GF-D8 (cell line): ENCODE data around the gene FRMPD4.

Experiments used
- DNase-seq: peaks from one replicate; lab custom pipeline; 2025; lab: John Stamatoyannopoulos, UW

The FRMPD4 gene

DNA sequence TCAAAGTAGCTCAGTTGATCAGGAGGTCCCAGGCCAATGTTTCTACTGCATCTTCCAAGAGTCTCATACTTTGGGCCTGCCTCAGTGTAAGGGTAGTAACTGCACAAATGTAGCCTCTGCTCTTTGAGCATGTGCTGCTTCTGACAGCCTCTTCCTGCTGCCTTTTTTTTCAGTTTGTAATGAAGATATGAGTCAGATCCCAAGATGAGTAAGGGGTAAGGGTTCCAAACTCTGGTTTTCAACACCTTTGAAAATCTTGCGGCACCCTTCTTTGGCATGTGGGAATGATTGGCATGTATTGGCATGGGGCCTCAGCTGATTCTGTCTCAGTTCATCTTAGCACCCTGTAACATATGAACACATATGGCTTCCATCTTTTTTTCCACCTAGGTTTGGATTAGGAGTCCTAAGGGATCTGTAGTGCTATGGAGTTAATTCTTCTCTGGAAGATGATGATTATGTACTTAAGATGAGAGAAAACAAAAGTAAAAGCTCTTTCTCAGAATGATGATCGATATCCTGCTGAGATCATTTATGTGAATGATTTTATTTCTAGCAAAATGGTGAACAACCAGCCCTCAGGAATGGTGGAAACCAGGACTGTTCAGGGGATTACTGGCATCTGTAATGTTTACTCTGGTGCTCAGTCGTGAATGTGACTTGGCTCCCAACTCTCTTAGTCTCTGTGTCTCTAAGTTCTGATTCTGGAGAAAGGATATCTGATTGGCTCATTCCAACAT lies 534.3 kb downstream of the FRMPD4 start:
- no peak for DNase-seq

DNA sequence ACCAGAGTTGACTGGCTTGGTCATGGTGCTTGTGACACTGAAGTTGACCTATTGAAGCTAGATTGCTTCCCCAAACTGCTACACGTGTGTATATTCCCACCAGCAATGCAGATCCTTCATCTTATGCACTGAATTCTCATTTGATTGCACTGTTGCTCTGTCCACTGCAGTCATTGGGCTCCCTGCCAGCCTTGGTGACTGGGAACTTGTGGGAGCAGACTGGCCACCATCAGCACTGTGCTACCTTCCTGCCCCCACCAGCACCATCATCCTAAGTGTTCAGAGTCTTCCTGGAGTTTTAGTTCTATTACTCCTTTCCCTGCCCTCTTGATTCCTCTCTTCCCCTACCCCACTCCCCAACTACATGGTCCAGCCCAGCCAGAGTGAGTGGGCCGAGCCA lies 535.2 kb downstream of the FRMPD4 start:
- DNase-seq, result no peak

DNA sequence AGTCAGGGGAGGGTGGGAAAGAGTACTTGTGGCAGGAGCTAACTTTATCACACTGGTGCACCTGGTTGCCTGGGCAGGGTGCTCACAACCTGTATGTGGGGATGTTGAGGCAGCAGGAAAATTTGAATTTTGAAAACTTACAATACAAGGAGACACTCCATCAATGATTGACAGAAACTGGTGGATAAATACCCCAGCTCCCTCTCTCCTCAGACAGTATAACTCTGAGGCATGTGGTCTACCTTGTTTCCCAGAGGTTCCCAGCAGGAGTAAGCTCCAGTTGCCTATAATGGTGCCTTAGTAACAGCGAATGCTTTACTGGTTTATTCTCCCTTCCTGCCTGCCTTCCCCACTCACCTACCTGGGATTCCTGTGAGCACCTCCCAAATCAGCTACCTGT lies 541.2 kb downstream of the FRMPD4 start:
- DNase-seq, result no peak

DNA sequence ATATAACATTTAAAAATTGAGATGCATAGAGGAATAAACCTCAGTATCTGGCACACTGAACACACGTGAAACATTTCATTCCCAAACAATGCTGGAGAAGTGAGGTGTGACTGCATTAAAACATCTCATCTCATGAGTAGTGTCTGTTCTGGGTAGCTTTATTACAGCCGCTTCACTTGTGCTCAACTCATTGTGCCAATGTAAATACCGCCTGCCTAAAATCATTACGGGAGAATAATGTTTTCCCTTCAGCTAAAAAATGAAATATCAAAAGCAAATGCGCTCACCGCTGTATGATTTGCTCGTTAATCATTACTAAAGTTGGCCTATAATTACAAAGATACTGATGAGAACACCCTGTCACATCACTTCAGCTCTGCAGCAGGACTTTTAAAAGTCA lies 542.8 kb downstream of the FRMPD4 start:
- no peak for DNase-seq

DNA sequence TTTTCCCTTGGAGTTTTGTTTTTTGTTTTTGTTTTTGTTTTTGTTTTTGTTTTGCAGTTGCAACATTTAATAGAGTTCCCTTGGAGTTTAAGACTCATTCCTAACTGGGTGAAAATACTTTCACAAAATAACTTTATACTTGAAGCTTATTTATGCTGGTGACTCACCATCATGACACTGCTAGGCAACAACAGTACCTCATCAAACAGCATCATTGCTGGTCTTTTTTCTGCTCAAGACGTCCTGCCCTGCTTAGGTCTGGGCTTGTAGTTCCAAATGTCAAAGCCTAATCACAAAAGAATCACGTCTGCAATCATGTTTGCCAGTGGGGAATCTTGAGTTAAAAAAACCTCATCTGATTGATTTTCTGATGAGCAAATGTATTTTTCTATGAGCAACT lies 547.3 kb downstream of the FRMPD4 start:
- no peak for DNase-seq

DNA sequence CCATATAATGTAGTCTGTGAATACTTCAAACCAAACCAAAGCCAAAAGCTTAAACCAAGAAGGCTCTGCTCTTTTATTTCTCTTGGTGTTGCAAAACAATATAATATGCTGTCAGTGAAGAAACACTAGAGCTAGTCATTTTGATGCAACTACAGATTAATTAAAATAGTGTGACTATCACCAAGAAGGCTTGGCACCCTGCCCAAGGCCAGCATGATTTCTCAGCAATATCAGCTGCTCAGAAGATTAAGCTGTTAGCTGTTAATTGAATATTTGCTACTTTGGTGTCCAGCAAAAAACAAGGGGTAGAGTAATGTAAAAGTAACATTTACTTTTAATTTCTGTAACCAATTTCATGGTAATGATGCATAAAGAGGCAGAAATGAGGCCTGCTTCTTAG lies 548.1 kb downstream of the FRMPD4 start:
- no peak for DNase-seq

DNA sequence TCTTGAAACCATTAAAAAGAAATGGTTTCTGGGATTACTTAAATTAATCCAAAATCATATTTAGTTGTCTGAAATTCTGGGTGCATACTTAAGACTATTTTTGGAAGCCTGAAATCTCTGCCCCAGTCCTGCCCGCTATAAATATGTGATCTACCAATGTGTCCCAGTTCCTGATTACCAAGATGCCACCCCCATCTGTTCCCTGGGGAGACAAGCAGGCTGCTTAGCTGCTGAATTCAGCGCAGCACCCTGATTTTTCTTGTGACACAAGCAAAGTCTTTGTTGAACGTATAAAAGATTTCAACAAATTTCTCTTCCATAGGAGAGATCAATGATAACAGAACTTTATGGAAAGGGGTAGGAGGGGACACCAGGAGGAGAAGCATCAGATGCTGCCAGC lies 552.4 kb downstream of the FRMPD4 start:
- no peak for DNase-seq

DNA sequence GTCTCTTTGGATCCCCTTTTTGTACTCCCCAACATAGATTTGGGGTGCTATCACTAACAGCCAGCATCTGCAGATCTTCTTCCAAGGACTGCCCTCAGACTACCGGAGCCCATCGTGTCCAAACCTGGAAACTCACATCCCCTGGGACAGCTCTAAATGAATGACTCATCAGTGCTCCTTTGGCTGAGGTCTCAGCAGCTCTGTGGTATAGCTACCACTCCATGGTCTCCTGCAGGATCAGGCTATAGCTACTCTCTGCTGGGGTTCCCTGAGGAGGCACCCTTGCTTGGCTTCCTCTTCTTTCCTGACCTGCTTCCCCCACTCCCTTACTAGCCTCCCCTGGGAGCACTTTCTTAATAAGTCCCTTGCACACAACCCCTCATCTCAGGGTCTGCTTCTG lies 555.5 kb downstream of the FRMPD4 start:
- DNase-seq, result no peak

DNA sequence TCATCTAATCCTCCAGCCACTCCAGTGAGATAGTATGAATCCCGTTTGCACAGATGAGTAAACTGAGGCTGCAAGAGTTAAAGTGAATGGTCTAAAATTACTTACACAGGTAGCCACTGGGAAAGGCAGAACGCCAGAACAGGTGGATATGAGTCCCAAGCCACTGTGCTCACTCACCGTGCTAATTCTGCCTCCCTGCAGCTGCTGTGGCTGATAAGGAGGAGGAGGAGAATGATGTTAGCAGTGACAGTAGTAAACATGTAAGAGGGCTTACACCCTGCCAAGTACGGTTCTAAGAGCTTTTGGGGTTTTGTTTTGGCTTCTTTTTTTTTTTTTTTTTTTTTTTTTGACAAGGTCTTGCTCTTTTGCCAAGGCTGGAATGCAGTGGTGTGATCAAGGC lies 562.5 kb downstream of the FRMPD4 start:
- DNase-seq, result no peak

DNA sequence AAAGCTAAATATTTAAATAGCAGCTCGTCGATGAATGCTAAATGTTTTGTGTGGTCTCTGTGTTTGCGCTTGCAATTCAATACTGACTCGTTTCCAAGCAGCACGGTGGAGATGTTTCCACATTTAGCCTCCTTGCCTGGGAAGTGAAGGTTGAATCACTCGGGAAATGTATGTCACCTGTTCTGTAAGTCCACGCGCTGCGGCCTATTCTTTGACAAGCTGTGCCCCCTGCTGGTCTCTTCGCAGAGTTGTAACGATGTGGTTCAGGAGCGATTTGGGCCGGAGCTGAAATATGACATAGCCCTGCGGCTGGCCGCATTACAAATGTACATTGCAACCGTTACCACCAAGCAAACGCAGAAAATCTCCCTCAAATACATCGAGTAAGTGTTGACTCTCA lies 563.4 kb downstream of the FRMPD4 start:
- no peak for DNase-seq

DNA sequence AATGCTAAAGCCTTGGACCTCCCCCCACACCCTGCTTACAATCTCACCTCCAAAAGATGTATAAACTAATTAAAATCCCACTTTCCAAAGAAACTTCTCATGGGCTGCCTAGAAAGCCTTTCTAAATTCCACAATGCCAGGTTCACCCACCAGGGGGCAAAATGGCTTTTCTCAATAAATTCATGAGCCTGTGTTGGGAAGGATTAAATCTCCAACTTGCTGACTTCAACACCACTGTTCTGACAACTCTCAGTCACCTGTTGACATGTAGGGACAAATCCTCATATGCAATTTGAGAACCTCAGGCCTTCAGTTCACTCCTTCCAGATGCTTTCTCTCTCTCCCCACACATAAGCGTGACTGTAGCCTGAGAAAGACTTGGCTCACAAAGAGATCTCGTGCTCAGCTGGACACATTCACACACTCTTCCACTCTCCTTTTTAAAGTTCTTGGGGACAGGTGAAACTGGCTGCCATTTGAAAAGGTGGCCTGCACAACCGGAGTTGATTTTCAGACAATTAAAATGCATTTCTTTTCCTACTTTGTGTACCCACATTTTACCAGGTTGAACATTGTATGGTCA lies 564.3 kb downstream of the FRMPD4 start:
- DNase-seq, result no peak

DNA sequence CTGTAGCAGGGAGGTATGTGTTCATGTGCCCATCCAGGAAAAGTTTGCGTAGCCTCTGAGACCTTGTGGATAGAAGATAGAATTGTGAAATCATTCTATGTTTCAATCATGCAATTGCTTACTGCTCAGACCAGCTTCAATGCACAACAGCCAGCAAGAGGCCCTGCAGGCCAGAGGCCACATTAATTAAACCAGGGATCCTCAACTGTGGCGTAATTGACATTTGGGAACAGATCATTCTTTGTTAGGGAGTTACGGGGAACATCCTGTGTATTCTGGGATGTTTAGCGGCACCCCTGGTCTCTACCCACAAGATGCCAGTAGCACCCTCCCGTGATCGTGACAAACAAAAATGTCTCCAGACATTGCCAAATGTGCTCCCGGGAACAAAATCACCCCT lies 566.4 kb downstream of the FRMPD4 start:
- no peak for DNase-seq

DNA sequence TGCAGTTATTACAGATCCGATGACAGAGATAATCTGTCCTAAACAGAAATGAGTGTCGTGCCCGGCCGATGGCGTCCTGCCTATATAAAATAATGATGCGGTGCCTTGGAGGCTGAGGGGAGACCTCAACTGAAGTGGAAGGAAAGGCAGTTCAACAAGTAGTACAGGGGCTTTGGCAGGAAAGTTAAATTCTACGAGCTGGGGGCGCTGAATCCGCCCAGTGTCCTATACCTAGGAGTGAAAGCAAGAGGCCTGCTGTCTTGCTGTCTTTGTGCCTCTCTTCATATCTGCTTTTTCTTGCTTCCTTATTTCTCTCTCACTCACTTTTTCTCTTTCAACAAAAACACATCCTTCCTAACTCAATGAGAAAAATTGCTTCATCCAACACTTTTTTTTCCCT lies 570.8 kb downstream of the FRMPD4 start:
- DNase-seq, result no peak

DNA sequence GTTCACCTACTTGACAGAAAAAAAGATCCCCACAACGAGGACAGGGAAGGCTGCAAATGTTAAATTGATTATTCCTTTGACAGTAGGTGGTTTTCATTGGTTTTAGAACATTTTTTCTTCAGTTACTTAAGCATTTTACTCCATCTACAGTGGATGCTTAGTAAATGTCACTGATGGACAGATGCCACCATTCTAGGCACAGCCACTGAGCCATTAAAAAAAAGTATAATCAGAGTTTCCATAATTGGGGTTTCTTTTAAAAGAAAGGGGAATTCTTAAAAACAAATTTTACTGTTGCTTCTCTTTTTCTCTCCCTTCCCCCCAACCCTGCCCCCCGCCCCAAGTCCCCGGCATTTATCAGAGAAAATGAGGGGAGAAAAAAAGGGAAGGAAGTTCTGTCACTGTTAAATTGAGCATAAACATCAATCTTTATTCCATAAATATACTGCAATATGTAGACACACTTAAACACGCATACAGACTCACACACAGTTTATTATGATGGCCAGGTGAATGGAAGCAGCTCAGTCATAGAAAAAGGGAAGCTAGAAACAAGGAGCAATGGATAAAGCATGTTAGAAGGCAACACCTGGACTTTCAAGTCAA lies 573.3 kb downstream of the FRMPD4 start:
- no peak for DNase-seq

DNA sequence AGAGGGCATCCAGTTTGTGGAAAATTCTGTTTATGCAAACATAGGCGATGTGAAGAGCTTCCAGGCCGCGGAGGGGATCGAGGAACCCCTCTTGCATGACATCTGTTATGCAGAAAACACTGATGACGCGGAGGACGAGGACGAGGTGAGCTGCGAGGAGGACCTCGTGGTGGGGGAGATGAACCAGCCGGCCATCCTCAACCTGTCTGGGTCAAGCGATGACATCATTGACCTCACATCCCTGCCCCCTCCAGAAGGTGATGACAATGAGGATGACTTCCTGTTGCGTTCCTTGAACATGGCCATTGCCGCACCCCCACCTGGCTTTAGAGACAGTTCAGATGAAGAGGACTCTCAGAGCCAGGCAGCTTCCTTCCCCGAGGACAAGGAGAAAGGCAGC lies 578.3 kb downstream of the FRMPD4 start:
- no peak for DNase-seq

DNA sequence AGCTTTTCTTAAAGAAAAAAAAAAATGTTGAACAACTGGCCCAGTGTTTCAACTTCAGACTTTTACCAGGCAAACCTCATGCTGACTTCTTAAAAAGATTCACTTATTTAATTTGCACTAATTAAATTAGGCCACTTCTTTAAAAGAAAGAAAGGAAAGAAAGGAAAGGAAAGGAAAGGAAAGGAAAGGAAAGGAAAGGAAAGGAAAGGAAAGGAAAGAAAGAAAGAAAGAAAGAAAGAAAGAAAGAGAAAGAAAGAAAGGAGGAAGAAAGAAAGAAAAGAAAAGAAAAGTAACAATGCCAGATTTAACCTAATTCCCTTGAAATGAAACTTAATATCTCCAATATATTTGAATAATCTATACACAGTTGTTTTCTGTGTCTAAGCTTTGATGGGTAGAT lies 581.6 kb downstream of the FRMPD4 start:
- DNase-seq, result no peak

DNA sequence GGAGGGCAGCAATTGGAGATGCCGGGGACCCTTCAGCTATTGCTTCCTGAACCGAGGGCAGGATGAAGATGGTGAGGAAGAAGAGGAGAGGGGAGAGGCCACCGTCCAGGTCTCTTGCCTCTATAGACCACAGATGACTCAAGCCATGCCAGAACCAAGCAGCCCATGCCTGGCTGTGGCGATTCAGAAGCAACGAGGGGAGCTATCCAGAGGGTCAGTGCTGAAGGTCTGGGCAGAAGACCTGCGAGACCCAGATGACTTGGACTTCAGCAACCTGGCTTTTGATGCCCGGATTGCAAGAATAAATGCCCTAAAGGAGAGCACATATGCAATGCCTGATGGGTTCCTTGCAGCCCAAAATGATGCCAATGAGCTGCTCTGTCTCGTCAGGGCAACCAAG lies 582.8 kb downstream of the FRMPD4 start:
- no peak for DNase-seq

DNA sequence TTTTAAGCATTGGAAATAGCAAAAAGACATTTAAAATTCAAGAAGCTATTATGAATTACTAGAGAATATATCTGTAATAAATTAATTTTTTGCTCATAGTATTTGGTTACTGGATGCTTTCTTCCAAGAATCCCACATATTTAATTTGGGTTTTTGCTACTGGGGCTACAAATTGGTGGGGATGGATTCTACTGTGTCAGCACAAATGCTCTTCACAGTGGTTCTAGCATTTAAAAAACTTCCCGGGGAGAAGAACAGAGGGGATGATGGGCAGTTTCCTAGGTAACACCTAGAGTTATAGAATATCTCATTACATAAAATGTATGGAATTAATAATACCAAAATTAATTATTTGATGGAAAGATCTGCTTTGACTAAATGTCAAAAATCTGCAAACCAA lies 584.0 kb downstream of the FRMPD4 start:
- no peak for DNase-seq

DNA sequence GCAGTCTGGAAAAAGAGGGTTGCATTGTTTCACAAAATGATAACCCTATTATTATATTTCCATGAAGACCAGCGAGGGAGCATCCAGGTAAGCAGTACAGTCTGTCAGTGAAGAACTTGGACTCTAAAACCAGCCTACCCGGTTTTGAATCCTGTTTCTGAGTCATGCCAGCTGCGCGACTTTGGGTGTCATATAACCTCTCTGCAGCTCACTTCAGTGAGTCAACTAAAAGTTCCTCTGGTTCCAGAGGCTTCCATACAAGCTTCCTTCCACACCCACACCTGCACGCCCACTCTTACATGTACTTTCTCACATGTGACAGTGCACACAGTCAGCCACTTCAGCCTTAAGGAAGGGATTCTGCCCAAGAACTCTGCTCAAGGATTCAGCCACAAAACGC lies 603.1 kb downstream of the FRMPD4 start:
- DNase-seq, result no peak

DNA sequence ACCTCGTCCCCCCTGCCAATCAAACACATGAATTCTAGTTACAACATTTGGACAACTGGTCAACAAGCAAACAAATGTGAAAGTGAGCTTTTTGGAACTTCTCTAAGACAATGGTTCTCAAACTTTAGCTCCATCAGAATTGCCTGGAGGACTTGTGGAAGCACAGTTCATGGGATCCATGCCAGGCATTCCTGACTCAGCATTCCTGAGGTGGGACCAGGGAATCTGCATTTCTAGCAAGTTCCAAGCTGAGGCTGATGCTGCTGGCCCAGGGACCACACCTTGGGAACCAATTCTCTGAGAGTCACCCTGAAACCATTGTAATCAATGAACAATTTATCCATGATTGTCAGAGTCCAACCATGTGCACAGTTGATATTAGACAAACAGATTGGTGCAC lies 609.2 kb downstream of the FRMPD4 start:
- DNase-seq, result no peak

DNA sequence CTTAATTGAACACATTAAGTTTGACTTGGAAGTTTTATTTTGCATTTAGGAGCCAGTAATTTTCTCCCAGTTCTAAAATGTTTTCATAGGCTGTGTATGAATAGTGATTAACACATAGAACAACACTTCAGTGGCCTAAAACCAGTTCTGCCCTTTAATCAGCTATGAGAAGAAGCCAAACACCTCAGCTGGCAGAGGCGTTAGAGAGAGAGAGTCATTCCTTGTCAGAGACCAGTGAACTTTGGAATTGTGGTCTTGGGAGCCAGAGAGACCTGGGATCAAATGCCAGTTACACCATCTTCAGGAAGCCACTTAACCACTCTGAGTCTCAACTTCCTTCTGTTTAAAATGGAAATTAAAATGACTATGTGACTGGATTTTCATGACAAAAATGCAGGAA lies 613.6 kb downstream of the FRMPD4 start:
- no peak for DNase-seq

DNA sequence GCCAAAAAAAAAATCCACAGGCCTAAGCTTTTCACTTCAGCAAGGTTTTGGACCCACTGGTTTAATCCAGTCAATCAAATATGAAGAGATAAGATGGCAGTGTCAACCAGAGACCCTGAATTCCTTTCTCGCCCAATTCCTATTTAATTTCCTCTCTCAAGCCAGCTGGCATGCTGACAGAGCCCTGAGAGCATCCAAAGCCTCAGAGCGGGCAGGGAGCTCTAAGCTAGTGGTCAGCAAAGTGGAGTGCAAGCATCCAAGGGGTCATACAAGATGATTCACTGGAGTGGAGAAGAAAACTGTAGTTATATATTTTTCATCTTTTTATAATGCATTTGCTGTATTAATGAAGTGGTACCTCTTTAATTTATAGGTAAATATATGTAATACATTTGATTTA lies 615.1 kb downstream of the FRMPD4 start:
- no peak for DNase-seq

DNA sequence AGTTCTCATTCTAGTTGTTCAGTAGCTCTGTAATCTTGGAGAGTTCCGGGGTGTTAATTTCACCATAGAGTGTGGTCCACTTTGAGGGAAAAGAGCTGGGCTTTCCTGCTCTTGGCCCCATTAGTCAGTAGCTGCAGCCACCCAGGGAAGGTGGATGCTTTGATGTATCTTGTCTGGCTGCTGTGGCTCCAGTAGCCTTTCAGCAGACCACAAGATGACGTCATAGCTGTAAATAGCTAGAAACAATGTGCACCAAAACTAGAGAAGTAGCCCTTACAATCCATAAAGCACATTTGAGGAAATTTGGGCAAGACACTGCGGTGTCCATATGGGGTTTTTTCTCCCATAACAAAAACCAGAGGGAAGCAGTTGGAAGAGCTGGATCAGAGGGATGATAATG lies 620.0 kb downstream of the FRMPD4 start:
- no peak for DNase-seq

DNA sequence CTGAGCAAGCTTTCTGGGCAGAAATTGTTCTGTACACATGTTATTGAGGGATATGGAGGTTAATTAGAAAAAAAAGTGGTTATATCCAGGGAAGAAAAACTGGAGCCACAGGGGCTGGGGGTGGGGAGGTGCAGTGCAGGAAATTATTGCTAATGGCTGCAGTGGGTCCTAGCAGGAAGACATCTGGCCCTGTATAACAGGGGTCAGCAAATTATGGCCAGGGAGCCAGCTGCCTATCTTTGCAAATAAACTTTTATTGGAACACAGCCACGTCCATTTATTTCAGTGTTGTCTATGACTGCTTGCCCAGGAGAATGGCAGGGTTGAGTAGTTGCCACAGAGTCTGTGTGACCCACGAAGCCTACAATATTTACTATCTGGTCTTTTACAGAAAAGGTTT lies 629.6 kb downstream of the FRMPD4 start:
- no peak for DNase-seq
